ENCODE results near the gene LRTM2.

Gene LRTM2

DNA sequence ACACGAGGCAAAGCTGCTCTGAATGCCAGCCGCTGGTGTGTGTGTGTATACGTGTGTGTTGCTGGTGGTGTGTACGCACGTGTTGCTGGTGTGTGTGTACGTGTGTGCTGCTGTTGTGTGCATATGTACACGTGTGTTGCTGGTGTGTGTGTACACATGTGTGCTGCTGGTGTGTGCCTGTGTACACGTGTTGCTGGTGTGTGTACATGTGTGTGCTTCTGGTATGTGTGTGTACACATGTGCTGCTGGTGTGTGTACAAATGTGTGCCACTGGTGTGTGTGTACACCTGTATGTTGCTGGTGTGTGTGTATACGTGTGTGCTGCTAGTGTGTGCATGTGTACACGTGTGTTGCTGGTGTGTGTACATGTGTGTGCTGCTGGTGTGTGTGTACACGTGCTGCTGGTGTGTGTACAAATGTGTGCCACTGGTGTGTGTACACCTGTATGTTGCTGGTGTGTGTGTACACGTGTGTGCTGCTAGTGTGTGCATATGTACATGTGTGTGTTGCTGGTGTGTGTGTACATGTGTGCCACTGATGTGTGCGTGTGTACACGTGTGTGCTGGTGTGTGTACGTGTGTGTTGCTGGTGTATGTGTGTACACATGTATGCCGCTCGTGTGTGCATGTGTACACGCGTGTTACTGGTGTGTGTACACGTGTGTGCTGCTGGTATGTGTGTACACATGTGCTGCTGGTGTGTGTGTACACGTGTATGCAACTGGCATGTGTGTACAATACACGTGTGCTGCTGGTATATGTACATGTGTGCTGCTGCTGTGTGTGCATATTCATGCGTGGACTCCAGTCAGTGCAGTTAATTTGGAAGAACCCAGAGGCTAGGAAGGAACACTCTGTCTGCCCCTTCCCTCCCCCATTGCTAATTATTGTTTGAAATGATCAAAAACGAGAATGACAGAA lies 50.9 kb downstream of the LRTM2 start:
- no peak for DNase-seq

DNA sequence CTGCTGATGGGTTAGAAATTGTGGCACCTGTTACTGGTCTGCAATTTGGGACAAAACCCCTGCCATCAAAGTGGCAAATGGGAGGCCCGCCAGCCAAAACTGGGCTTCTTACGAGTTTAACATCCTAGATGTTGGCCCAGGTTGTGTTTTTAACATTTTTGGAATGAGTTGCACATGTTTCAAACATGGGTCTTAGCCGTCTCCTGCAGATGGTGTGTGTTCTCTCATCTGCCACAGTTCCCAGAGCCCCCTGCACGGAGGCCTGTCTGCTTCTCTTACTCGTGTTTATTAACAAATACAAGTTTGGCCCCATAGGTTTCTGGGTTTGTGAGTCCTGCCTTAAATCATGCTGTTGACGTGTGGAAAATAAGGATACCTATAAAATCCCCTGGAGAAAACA lies 51.6 kb downstream of the LRTM2 start:
- DNase-seq = no peak

DNA sequence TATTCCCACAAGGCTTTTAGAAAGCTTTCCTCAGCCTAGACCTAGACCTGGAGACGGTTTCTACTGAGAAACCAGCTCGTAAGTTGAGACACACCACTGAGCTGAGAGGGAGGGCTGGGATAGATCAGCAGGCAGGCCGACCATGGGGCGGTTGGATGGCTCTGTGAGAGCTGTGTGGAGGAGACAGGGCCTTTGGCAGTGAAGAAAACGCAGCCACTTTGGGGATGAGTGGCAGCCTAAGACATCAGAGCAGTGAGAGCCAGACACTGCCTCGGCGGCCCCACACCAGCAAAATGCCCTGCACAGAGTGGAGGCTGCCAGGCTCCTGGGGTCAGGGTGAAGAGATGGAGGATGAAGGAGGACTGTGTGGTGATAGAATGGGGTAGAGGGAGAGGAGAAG lies 52.1 kb downstream of the LRTM2 start:
- DNase-seq = no peak

DNA sequence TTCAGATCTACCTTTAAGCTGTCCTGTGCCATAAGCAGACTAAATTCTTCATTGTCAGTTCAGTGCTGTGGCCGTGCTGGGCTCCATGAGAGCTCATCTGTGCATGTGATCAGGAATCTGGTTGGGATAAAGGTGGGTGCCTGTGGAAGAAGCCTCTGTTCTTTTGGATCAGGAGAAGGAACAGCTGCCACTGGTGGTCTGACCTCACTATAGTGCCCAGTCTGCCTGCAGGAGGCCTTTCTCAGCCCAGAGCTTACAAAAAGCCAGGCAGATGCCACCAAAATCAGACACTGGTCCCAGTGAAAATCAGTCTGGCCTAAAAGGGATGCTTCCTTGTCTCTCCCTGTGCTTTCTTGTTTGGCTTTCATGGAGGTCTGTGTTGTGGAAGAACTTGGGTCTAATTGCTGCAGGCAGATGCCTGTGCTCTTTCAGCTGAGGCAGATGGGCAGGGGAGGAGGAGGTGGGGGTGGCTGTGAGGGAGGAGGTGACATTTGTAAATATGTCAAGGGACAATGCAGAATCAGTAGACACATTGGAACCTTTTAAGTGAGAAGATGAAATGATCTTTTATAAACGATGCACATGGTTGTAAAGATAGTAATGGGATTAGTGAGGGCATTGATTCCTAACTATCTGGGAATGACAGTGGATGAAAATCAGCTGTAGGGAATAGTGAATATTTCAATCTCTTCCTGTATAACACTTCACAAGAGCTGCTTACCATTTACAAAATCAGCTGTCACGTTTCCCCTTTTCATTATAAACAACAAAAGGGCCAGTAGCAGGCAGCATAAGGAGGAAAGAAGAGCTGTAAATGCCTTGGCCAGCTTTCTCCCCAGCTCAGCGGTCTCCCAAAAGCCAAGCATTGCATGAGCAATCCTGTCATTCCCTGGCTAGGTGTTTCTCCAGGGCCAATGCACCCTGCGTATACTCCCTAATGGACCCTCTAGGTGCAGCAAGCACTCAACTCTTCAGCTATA lies 53.5 kb downstream of the LRTM2 start:
- DNase-seq = no peak

DNA sequence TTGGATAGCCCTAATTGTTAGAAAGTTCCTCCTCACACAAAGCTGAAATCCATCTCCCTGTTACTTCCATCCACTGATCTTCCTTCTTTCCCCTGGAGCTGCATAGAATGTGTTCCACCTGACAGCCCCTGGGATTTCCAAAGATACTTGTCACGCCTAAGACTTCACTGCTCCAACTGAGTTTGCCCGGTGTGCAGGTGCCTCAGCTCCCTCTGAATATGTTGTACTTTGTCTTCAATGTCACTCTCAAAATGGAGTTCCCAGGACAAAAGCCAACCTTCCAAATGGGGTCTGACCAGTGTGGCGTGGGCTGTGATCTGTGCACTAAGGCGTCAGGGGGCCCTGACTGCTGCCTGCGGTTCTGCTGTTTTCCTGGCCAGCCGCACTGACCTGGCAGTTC lies 55.2 kb downstream of the LRTM2 start:
- DNase-seq = no peak

DNA sequence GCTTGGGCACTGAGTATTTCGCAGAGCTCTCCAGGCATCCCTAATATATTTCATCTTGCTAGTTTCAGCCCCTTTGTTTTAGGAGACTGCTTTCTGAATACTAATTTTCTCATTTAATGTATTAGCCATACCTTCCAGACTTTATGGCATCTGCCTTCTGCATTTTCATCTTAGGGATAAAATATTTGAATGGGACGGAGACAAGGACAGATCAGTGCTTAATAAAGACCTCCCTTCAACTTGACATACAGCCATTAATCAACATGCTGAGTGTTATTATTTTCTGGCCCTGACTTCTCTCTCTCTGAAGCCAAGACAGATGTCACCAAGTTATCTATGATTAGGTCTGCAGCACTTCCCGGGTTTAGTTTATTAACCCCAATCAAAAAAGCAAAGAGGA lies 55.7 kb downstream of the LRTM2 start:
- DNase-seq = no peak

DNA sequence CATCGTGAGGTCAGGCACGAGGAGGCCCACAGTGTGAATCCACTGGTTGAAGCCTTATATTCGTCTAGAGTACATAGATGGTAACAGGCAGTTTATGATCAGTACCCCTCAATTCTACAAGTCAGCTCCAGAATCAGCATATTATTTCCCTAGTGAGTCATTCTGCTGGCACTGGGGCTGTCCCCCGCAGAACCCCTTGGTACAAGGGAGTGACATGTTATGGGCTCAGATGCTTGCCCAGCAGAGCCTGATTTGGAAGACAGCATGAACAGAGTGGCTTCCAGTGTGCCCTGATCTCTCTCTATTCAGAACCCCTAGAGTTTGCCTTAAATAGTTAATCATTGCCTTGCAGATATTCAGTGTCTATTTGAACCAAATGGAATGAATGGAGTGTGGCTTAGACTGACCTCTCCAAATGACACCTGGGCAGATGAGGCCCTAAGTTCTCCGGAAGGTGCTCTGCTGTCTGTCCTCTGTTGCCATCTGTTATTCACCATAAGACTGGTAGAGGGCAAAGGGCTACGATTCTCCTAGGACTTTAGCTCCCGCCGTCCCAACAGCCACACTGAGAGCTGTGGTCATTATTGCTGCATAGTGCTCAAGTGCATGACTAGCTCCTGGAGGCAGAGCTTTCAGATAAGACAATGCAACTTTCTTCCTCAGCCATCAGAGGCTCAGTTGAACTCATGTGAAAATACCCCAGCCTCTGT lies 57.0 kb downstream of the LRTM2 start:
- no peak for DNase-seq

DNA sequence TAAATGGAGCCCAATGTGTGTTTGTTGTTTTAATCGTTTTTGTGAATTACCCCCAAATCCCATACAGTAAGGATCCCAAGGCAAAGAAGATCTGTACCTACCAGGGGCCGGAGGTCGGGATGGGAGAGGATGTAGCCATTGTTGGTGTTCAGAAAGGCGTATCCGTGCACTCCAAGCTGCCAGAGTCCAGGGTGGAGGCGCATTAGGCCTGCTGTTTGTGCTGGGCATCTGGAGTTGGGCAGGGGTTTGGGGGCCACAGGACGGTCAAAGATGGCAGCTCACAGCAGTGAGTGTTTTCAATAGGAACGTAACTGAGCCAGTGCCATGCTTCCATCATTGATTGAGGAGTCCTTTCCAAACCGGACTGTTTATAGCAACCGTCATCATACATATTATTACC lies 57.8 kb downstream of the LRTM2 start:
- no peak for DNase-seq

DNA sequence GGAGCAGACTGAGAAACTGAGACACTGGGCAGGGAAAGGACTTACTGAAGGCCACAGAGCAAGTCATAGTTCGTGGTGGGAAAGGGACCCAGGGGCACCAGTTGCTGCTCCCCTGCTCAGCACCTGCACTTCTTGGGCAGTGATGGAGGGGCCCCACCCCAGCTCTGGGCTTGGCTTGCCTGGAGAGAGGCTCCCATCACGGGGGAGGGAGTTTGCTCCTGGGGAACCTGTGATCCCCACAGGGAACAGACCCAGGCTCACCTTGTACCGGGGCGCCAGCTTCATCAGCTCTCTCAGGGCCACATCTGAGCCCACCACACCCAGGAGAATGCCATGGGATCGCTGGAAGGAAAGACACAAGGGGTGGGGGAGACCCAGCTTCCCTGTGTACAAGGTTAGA lies 58.3 kb downstream of the LRTM2 start:
- no peak for DNase-seq

DNA sequence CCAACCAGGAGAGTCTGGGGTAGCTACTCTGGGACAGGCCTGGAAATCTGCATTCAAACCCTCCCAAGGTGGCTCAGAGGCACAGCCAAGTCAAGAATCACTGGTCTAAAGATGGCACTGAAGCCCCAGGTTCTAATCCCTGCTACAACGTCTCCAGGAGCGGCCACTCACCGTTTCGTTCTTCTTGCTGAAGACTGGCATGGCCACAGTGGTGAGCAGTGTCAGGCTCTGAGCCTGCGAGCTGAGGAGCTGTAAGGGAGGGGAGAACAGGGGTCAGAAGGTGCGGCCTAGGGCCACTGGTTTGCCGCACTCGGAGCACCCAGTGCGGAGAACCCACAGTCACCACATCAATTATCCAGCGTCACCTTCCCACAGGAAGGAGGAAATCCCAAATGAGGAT lies 59.3 kb downstream of the LRTM2 start:
- DNase-seq = no peak

DNA sequence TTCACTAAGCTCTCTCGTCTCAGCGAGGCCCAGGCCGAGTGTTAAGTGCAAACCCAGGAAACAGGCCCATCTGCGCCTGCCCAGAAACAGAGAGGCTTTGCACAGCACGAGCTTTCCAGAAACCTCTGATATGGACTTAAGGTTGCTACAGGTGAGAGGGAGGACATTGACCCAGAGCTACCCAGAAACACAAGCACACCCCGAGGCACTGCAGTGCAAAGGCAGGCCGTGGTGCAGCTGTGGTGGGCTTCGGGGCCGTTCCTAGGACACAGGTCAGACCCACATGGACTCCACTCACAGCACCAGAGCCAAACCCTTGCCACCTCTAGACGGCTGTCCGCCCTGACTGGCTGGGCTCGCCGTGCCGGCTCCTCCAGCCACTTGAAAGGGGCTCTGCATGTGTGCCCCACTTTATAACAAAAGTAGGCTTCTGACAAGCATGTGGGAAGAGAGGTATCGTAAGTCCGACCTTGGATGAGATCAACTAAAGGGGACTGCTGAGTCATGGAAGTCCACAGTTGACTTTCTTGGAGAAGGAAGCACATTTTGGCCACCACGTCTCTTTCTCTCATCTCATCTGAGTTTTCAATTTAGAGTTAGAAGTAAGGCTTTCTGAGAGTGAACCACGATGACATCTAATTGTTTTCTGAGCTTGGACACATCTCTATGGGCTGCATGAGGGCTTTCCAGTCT lies 59.9 kb downstream of the LRTM2 start:
- no peak for DNase-seq

DNA sequence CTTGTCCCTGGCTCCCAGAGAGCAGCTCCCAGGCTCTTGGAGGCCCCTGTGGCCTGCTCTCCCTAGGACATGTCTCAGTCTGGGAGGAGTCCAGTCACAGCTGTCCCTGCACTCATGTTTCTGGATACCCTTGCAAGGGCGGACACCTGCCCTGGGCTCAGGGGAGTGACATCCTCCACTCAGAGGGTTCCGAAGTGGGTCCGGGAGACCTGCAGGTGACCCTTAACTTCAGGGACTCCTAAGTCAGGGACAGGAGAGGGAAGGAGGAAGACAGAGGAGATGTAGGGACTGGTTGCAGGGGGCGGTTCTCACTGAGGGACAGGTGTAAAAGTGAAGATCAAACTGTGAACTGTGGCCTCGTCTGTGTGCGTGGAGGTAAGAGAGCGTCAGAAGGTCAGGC lies 60.5 kb downstream of the LRTM2 start:
- DNase-seq = no peak

DNA sequence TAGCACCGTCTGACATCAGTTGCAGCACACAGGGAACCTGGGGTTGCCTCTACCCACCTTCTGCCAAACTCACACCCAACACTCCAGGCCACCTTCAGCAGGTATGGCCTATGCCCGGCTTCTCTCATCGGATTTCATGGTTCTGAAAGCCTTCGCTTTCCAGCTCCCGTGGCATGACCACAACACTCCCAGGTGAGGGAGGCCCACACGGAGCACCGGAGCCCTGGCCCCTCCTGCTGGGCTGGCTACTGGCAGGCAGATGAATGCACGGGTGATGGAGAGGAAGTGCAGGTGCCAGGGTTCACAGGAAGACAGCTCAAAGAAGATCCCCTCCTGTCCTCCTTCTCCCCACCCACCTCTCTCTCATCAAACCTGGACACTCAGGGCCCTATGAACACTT lies 60.9 kb downstream of the LRTM2 start:
- DNase-seq = no peak

DNA sequence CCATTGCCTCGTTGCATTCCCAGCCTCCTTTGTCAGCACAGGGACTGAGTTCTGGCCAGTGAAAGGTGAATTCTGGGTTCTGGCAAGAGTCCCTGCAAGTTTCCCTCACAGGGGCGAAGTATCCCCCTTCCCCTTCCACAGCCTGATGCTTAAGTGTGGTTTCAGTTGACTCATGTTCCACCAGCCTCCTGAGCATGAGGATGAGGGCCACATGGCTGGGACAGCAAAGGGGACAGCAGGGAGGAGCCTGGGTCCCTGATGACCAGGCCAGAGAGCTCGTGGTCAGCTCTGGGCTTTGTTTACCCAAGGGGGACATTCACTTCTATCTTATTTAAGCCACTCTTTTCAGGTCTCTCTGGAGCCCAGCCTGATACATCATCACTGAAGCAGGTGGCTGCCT lies 61.6 kb downstream of the LRTM2 start:
- no peak for DNase-seq

DNA sequence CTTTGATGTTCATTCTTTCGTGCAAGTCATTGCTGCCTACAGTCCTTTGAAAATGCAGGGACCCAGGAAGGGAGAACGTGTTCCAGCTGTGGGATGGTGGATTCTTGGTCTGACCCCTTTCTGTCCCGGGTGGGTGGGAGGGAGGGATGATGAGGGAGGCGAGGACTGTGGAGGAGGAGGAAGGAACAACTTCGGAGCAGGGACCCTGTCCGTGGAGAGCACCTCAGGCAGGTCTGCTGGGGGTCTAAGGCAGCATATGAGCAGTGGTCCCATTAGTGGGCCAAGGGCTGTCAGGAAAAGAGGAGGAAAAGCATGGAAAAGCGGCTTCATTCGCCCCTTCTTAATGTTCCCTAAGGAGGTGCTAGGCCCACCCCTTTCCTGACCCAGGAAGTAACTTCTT lies 62.0 kb downstream of the LRTM2 start:
- no peak for DNase-seq

DNA sequence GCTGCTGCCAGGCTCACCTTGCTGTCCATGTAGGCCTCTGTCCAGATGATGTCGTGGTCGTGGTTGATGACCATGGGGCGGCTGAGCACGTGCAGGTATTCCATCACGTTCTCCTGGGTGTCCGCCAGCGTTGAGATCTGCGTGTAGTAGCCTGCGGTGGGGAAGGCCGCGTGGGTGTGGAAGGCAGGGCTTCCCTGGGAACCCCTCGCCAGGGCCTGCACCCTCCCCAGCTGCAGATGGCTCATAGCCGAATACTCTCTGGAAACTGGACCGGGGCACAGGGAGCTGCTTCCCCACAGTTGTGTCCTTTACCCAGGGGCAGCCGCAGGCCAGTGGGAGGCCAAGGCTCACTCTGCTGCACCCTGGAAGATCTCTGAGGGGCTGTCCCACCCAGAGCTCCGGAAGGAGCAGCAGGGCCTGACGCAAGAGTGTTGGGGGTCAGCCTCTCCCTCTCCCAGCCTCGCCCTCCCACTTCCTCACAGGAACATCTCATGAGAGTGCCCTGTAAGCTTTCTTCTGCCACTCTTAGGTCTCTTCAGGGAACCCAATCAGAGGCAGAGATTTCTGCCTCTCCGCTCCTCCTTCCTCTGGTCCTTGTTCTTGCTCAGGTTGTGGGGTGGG lies 62.6 kb downstream of the LRTM2 start:
- no peak for DNase-seq

DNA sequence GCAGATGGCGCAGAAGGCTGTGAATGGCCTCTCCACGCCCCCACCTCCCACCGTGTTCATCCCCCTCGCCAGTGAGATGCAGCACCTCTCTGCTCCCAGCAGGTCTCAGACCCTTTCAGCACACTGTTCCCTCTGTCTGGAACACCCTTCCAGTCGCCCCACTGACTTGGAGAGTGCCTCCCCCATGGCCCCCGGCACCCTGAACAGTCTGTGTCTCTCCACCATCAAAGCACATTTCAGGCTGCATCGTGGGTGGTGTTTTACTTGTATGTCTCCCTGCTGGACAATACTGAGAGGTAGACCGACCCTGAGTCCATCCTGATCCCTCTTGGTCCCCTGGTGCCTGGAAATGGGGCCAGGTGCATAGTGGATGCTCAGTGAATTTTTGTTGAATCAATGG lies 63.1 kb downstream of the LRTM2 start:
- no peak for DNase-seq

DNA sequence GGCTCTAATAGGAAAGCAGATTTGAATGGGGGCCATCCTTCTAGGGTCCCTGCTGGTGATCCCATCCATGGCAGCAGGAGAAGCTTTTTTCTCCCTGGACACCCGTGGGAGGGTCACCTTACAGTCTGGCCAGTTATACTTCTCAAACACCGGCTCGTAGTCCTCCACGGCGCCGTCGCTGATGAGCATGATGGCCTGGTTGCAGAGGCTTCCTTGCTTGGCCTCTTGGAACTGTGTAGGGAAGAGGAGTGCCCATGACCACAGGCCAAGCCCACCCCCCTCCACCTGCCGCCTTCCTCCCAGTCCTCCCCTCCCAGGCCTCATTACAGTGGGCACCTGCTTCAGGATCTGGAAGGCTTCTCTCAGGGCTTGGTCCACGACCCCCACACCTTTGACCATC lies 64.3 kb downstream of the LRTM2 start:
- DNase-seq = no peak

DNA sequence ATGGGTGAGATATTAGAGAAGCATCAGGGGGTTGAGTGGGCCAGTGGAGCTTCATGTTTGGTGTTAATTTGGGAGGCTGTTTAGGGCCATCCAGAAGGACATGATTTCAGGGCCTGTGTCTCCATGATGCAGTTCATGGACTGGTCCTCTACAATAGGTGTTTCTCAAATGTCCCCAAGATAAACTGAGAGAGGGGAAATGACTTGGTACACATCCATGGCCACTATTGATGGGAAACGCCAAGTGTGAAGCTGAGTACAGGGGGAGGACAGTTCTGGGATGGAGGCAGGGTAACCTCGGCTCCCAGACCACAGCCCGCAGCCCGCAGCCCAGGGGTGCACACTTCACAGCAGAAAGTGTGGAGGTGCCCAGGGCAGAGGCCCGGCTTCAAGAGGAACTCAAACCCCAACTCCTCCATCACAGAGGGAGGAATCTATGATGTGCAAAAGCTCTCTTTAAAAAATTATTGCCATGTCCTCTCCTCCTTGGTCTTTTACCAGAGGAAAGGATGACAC lies 64.8 kb downstream of the LRTM2 start:
- no peak for DNase-seq

DNA sequence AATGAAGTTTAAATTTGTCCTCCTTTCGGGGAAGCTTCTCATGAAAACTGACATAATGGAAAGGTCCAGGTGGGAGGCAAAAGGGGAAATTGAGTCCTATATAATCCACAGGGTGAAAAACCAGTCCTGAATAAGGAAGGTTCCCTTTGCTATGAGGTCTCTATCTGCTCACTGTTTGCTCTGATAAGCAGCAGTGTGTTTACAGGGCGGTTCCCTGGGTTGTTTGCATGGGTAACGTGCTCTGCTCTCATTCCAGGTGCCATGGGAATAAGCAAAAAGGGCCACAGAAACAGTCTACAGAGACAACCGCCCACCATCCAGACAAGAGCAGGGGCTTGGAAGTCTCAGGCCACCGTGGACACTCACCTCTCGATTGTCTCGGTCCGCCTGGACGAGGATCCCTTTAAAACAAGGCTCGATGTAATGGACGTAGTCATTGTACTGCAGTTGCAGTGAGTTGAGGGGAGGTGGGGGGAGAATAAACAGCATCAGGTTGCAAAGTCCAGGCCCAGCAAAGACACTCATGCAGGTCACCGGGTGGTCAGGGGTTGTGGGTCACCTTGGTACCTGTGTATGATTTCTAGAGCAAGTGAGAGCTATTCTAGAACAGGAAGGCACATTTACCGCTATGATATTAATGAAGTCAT lies 65.4 kb downstream of the LRTM2 start:
- no peak for DNase-seq

All from NCI-H510A treated with DMSO at 0.1 percent for 48 hours (cell line).